Endothelial cell of umbilical vein (primary cell): ENCODE data around the gene RALGPS1.

Experiments
- CTCF ChIP-seq, 2 donors: IDR thresholded peaks; 1 replicate in 1 of 2; 2 replicates in 1 of 2; pipeline ENCODE4 v1.5.1; 2011; ENCODE audit warnings: low read length in 2 of 2, mild to moderate bottlenecking in 2 of 2, moderate library complexity in 2 of 2, control low read depth in 1 of 2, inconsistent platforms in 1 of 2, low read depth in 1 of 2; ENCODE audit not compliant: insufficient read depth in 1 of 2; ENCODE audit errors: extremely low read depth in 1 of 2
- EZH2 ChIP-seq: IDR thresholded peaks from 2 replicates; pipeline ENCODE4 v1.6.1; 2012; ENCODE audit warnings: borderline replicate concordance, low read depth, mild to moderate bottlenecking, moderate library complexity, low read length, inconsistent platforms; ENCODE audit not compliant: severe bottlenecking
- FOS ChIP-seq: IDR thresholded peaks from 2 replicates; pipeline ENCODE4 v1.6.1; 2011; ENCODE audit warnings: mild to moderate bottlenecking, low read length, moderate library complexity, borderline replicate concordance; ENCODE audit not compliant: insufficient read depth
- POLR2A ChIP-seq: IDR thresholded peaks from 2 replicates; pipeline ENCODE4 v1.6.1; 2012; ENCODE audit warnings: low read depth, mild to moderate bottlenecking, control low read depth, low read length
- POLR2AphosphoS5 ChIP-seq: IDR thresholded peaks from 2 replicates; pipeline ENCODE4 v1.6.1; 2012; ENCODE audit warnings: low read depth, mild to moderate bottlenecking, control low read depth, low read length, moderate library complexity; ENCODE audit not compliant: insufficient read depth
- TF ChIP-seq, protein P1 (sequence below): IDR thresholded peaks from 2 replicates; pipeline ENCODE4 v1.6.1; 2011; ENCODE audit not compliant: insufficient read depth, insufficient read length

GRCh38 chr9:127136880-127137639 is 222.5 kb downstream of the RALGPS1 start:
- TF ChIP-seq EZH2 = no peak
- no peak for TF ChIP-seq CTCF (IDR thresholded peaks at IDR 0.05; ENCODE audit: extremely low read depth in 1 of 2, insufficient read depth in 1 of 2, low read depth in 1 of 2, low read length in 2 of 2)
- no peak for TF ChIP-seq POLR2A
- no peak for TF ChIP-seq POLR2AphosphoS5
- TF ChIP-seq FOS = no peak
- TF ChIP-seq, protein P1, sequence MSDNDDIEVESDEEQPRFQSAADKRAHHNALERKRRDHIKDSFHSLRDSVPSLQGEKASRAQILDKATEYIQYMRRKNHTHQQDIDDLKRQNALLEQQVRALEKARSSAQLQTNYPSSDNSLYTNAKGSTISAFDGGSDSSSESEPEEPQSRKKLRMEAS = no peak
